HepG2 (cell line): ENCODE data around the gene MRM2. TPM values are rescaled to one million over a fixed set of nuclear protein-coding genes. Genes with fewer than 3 reads are reported as not detected.

Experiments used
- ATAC-seq: fragments of 200-7000 bp; cut with Tn5 transposase; 3 replicates; pipeline ENCODE4 v1.9.1; 2020; ENCODE audit warnings: mild to moderate bottlenecking, moderate library complexity
- BruUV-seq: library from RNA; stranded (reverse); fragments of 400-500 nt; replicated peaks from 2 replicates; lab custom pipeline; 2021; lab: Mats Ljungman, UMichigan
- CTCF ChIA-PET: fragments of 300-600 bp; formaldehyde crosslinking; extraction: SDS; loops from one replicate; lab custom pipeline; 2021; ENCODE audit warnings: low total read pairs, inconsistent platforms, low intra/inter-chr PET ratio; lab: Yijun Ruan, JAX
- POLR2A ChIA-PET: fragments of 350-600 bp; sonication (Branson Sonifier 250); formaldehyde crosslinking; loops from one replicate; lab custom pipeline; 2020; ENCODE audit warnings: antibody characterized with exemption, inconsistent platforms; lab: Yijun Ruan, JAX
- DNase-seq: peaks from one replicate; pipeline ENCODE4 v3.0.0-alpha.2; 2015; ENCODE audit warnings: low spot score
- FAIRE-seq: peaks from 3 replicates; lab custom pipeline; 2011; peaks lifted over from hg19 to GRCh38; lab: Jason Lieb, UNC
- H2AFZ ChIP-seq: one replicate; pipeline ENCODE4 v1.6.1; 2011; ENCODE audit warnings: low read length, inconsistent platforms
- H3K27ac ChIP-seq: fragments of 300-600 bp; 3 replicates; pipeline ENCODE4 v1.8.0; 2011; ENCODE audit warnings: mixed run types, mild to moderate bottlenecking, mixed read lengths, low read length, inconsistent platforms; ENCODE audit not compliant: insufficient read depth; ENCODE audit errors: extremely low read length
- H3K27me3 ChIP-seq, 2 experiments: fragments of 200-600 bp in 1 of 2; 2 replicates in 1 of 2; 3 replicates in 1 of 2; pipeline versions ENCODE4 v1.6.0 to v1.8.0; 2011; ENCODE audit warnings: low read length in 2 of 2, mild to moderate bottlenecking in 2 of 2, moderate library complexity in 2 of 2, inconsistent platforms in 1 of 2; ENCODE audit not compliant: insufficient read depth in 2 of 2, control insufficient read depth in 1 of 2
- H3K36me3 ChIP-seq, 2 experiments: fragments of 200-600 bp in 1 of 2; replicated peaks in 1 of 2; 2 replicates in 1 of 2; 3 replicates in 1 of 2; pipeline versions ENCODE4 v1.5.1 to v1.8.0; 2011; ENCODE audit warnings: low read length in 2 of 2, inconsistent platforms in 1 of 2; ENCODE audit not compliant: insufficient read depth in 2 of 2, control insufficient read depth in 1 of 2
- H3K4me1 ChIP-seq: 2 replicates; pipeline ENCODE4 v1.5.1; 2012; ENCODE audit warnings: low read length, inconsistent platforms; ENCODE audit not compliant: insufficient read depth
- H3K4me2 ChIP-seq: 2 replicates; pipeline ENCODE4 v1.6.0; 2011; ENCODE audit warnings: low read depth, low read length, inconsistent platforms
- H3K4me3 ChIP-seq, 3 experiments: fragments of 200-600 bp in 1 of 3; sonication (generic), shearing (Covaris generic) in 1 of 3; replicated peaks in 1 of 3; 2 replicates each; pipeline ENCODE4 v1.5.1; 2011 to 2016; ENCODE audit warnings: low read length in 3 of 3, inconsistent platforms in 2 of 3, low read depth in 2 of 3, mild to moderate bottlenecking in 2 of 3, control low read depth in 1 of 3, mixed read lengths in 1 of 3; ENCODE audit not compliant: insufficient read depth in 1 of 3
- H3K79me2 ChIP-seq: one replicate; pipeline ENCODE4 v1.6.1; 2011; ENCODE audit warnings: low read length, inconsistent platforms; ENCODE audit not compliant: insufficient read depth
- H3K9ac ChIP-seq: 2 replicates; pipeline ENCODE4 v1.6.0; 2011; ENCODE audit warnings: mild to moderate bottlenecking, low read depth, low read length, inconsistent platforms; ENCODE audit not compliant: insufficient read depth
- H3K9me3 ChIP-seq: 2 replicates; pipeline ENCODE4 v1.5.1; 2012; ENCODE audit warnings: mild to moderate bottlenecking, low read length
- H4K20me1 ChIP-seq: 2 replicates; pipeline ENCODE4 v1.6.0; 2011; ENCODE audit warnings: inconsistent platforms, mild to moderate bottlenecking, low read length, moderate library complexity; ENCODE audit not compliant: insufficient read depth
- AHR ChIP-seq: IDR thresholded peaks from 2 replicates; pipeline ENCODE4 v1.6.1; 2018; ENCODE audit warnings: missing genetic modification reagents, missing compliant biosample characterization
- HNRNPUL1 ChIP-seq: fragments of 200-400 bp; formaldehyde crosslinking; IDR thresholded peaks from 2 replicates; pipeline ENCODE4 v1.6.1; 2017; ENCODE audit warnings: low read depth, mild to moderate bottlenecking, low read length, moderate library complexity
- POLR2G ChIP-seq: fragments of 200-400 bp; formaldehyde crosslinking; IDR thresholded peaks from 2 replicates; pipeline ENCODE4 v1.6.1; 2018; ENCODE audit warnings: mild to moderate bottlenecking, low read depth, low read length, moderate library complexity
- SAFB2 ChIP-seq: sonication (generic); formaldehyde crosslinking; IDR thresholded peaks from 2 replicates; pipeline ENCODE4 v1.5.1; 2020; ENCODE audit warnings: missing genetic modification reagents, low read depth, mild to moderate bottlenecking, borderline replicate concordance
- SRSF4 ChIP-seq: fragments of 200-400 bp; formaldehyde crosslinking; IDR thresholded peaks from one replicate; pipeline ENCODE4 v1.6.1; 2018; ENCODE audit warnings: mild to moderate bottlenecking, low read depth, low read length, moderate library complexity; ENCODE audit not compliant: poor library complexity, severe bottlenecking
- ZBTB8A ChIP-seq: sonication (generic); formaldehyde crosslinking; IDR thresholded peaks from 2 replicates; pipeline ENCODE4 v1.4.0; 2020; ENCODE audit warnings: mild to moderate bottlenecking, low read depth, missing genetic modification reagents, borderline replicate concordance
- ZNF333 ChIP-seq: sonication (generic); formaldehyde crosslinking; IDR thresholded peaks from 2 replicates; pipeline ENCODE4 v1.4.0; 2020; ENCODE audit warnings: mild to moderate bottlenecking, missing genetic modification reagents, borderline replicate concordance
- ZNF816 ChIP-seq: sonication (generic); formaldehyde crosslinking; IDR thresholded peaks from 2 replicates; pipeline ENCODE4 v1.8.0; 2022; ENCODE audit warnings: missing genetic modification reagents, mild to moderate bottlenecking, borderline replicate concordance
- WGBS: methylation state at CpG from one replicate; pipeline ENCODE4 v1.1.6; 2017; ENCODE audit warnings: low lambda C conversion rate; 5-methylcytosine and 5-hydroxymethylcytosine counted together
- in situ Hi-C: cut with HindIII; loops from 2 replicates; pipeline ENCODE4 v1.10.0; 2017; ENCODE audit warnings: low pct_unique_long_range_greater_than_20kb; ENCODE audit not compliant: extremely low pct_ligation_motif_present
- intact Hi-C: fragments of 100-400 bp; cut with micrococcal nuclease; formaldehyde crosslinking; loops from one replicate; pipeline ENCODE4 v1.10.0; 2022; ENCODE audit not compliant: unreplicated experiment
- polyA plus RNA-seq, 8 experiments: library from polyadenylated mRNA; depleted of rRNA in 3 of 8; stranded (reverse) in 7 of 8; unstranded in 1 of 8; fragments of >200 nt; fragmentation: Illumina TruSeq in 4 of 8; extraction: Trizol in 4 of 8; gene quantifications; 2 replicates each; pipeline versions ENCODE4 v1.2.1 to v1.2.3, GENCODE V29; 2011 to 2016; ENCODE audit warnings: low read depth in 4 of 8, missing spikeins in 1 of 8, mixed read lengths in 1 of 8; ENCODE audit not compliant: insufficient read depth in 1 of 8
- total RNA-seq, 5 experiments: library from RNA; depleted of rRNA; stranded (reverse); fragments of >200 nt; fragmentation: Illumina TruSeq; extraction: Trizol; gene quantifications; 2 replicates each; pipeline ENCODE4 v1.2.3, GENCODE V29; 2016; ENCODE audit warnings: low read depth in 1 of 5
- TF ChIP-seq, protein P1 (sequence below): sonication (generic); formaldehyde crosslinking; IDR thresholded peaks from 2 replicates; pipeline ENCODE4 v1.4.0; 2020; ENCODE audit warnings: missing genetic modification reagents; ENCODE audit errors: not compliant biosample characterization
- TF ChIP-seq, protein P2 (sequence below): sonication (generic); formaldehyde crosslinking; IDR thresholded peaks from 2 replicates; pipeline ENCODE4 v1.9.0; 2021; ENCODE audit warnings: missing genetic modification reagents, borderline replicate concordance
- TF ChIP-seq, protein P3 (sequence below): sonication (generic); formaldehyde crosslinking; IDR thresholded peaks from 2 replicates; pipeline ENCODE4 v1.5.1; 2020; ENCODE audit warnings: missing genetic modification reagents, mild to moderate bottlenecking, borderline replicate concordance
- TF ChIP-seq, protein P4 (sequence below): IDR thresholded peaks from 2 replicates; pipeline ENCODE4 v1.6.1; 2016; ENCODE audit warnings: missing compliant biosample characterization, missing genetic modification reagents, borderline replicate concordance

The MRM2 gene
- total and polyA plus RNA-seq, 2 of the 13 experiments (the other 11 are each of a cell fraction or from before 2014, with no cell fraction given) = 13.2 to 34.2 TPM

DNA sequence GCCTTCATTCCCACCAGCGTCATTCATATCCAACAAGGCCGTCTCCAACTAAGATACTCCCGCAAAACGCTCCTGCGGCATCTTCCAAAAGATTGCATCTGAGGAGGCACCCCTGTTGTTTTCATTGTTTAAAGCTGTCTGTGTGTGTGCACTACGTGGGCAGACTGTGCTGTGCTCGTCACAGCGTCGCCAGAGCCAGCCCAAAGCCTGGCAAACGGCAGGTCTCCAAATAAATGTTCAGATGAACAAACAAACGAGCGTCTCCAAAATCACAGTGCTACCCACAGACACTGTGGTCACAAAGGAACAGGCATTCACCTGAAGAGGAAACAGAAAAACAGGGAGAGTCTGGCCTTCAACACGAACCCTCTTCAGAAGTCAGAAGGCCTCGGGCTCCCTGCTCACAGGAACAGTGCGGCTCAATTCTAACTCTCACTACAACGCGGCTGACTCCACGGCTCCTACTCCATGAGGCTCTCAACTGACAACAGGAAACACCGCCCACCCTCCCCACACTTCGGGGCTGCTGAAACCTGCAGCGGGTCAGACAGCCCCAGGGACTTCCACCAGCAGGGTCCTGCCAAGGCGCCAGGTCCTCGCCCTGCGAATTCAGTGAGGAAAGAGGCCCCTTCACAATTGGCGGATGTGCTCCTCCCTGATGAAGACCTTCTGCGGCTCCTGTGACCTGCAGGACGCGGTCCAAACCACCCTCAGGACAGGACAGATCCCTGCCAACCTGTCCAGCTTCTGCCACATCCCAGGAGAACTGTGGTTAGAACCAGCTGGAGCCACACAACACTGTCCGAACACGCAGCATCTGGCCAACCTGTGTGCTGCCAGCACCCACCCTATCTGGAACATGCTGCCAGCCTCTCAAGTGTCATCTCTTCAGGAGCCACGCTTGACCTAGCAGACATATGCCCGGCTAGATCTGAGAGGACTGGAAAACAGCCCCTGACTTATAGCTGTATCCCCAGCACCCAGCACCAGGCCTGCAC is 45.3 kb downstream of the MRM2 start:
- Histone ChIP-seq H3K79me2 (peaks cover 8% of the 10 kb centered on the region), H3K36me3 (peaks cover 37 to 53% of the 10 kb centered on the region in 2 experiments; a peak in 4 of 5 replicates), H3K4me2 (no peak overlapping the region), H4K20me1 (no peaks in the 10 kb centered on the region), H3K27ac (no peak overlapping the region), H3K4me1 (0 out of 2 replicates have a peak, but pooled peaks cover 8% of the 10 kb centered on the region), H3K9me3 (peaks cover 8% of the 10 kb centered on the region), H3K4me3 (no peak overlapping the region), H3K9ac (no peak overlapping the region), H2AFZ (no peak overlapping the region), H3K27me3 (no peaks in the 10 kb centered on the region)
- intact Hi-C loops (loop anchor here (5.0 kb wide), 1 partner anchor 89 kb away; no protein-coding TSS in a partner anchor), in situ Hi-C loops (no loop called here)
- ATAC-seq (no peak), FAIRE-seq (no peak), DNase-seq (no peak)
- no TSS peak for BruUV-seq
- WGBS = 98% methylated on average over 25 of the region's 32 CpGs
- ChIA-PET CTCF (no interaction called here), POLR2A (no interaction called here)
- TF ChIP-seq SRSF4 = no peak
- no peak for TF ChIP-seq ZNF816 (CRISPR knock-in tag)
- TF ChIP-seq HNRNPUL1 = no peak
- TF ChIP-seq, protein P1, sequence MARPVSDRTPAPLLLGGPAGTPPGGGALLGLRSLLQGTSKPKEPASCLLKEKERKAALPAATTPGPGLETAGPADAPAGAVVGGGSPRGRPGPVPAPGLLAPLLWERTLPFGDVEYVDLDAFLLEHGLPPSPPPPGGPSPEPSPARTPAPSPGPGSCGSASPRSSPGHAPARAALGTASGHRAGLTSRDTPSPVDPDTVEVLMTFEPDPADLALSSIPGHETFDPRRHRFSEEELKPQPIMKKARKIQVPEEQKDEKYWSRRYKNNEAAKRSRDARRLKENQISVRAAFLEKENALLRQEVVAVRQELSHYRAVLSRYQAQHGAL (CRISPR knock-in tag) = no peak
- TF ChIP-seq, protein P2, sequence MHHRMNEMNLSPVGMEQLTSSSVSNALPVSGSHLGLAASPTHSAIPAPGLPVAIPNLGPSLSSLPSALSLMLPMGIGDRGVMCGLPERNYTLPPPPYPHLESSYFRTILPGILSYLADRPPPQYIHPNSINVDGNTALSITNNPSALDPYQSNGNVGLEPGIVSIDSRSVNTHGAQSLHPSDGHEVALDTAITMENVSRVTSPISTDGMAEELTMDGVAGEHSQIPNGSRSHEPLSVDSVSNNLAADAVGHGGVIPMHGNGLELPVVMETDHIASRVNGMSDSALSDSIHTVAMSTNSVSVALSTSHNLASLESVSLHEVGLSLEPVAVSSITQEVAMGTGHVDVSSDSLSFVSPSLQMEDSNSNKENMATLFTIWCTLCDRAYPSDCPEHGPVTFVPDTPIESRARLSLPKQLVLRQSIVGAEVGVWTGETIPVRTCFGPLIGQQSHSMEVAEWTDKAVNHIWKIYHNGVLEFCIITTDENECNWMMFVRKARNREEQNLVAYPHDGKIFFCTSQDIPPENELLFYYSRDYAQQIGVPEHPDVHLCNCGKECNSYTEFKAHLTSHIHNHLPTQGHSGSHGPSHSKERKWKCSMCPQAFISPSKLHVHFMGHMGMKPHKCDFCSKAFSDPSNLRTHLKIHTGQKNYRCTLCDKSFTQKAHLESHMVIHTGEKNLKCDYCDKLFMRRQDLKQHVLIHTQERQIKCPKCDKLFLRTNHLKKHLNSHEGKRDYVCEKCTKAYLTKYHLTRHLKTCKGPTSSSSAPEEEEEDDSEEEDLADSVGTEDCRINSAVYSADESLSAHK (CRISPR knock-in tag) = no peak
- no peak for TF ChIP-seq AHR (CRISPR knock-in tag)
- no peak for TF ChIP-seq SAFB2 (CRISPR knock-in tag)
- TF ChIP-seq ZBTB8A (CRISPR knock-in tag) = no peak
- TF ChIP-seq, protein P3, sequence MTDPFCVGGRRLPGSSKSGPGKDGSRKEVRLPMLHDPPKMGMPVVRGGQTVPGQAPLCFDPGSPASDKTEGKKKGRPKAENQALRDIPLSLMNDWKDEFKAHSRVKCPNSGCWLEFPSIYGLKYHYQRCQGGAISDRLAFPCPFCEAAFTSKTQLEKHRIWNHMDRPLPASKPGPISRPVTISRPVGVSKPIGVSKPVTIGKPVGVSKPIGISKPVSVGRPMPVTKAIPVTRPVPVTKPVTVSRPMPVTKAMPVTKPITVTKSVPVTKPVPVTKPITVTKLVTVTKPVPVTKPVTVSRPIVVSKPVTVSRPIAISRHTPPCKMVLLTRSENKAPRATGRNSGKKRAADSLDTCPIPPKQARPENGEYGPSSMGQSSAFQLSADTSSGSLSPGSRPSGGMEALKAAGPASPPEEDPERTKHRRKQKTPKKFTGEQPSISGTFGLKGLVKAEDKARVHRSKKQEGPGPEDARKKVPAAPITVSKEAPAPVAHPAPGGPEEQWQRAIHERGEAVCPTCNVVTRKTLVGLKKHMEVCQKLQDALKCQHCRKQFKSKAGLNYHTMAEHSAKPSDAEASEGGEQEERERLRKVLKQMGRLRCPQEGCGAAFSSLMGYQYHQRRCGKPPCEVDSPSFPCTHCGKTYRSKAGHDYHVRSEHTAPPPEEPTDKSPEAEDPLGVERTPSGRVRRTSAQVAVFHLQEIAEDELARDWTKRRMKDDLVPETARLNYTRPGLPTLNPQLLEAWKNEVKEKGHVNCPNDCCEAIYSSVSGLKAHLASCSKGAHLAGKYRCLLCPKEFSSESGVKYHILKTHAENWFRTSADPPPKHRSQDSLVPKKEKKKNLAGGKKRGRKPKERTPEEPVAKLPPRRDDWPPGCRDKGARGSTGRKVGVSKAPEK (CRISPR knock-in tag) = no peak
- TF ChIP-seq, protein P4, sequence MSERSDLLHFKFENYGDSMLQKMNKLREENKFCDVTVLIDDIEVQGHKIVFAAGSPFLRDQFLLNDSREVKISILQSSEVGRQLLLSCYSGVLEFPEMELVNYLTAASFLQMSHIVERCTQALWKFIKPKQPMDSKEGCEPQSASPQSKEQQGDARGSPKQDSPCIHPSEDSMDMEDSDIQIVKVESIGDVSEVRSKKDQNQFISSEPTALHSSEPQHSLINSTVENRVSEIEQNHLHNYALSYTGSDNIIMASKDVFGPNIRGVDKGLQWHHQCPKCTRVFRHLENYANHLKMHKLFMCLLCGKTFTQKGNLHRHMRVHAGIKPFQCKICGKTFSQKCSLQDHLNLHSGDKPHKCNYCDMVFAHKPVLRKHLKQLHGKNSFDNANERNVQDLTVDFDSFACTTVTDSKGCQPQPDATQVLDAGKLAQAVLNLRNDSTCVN (CRISPR knock-in tag) = no peak
- no peak for TF ChIP-seq POLR2G
- no peak for TF ChIP-seq ZNF333 (CRISPR knock-in tag)
